ENCODE data around the gene FABP7.
"Not testable (repeated sequence)": the region's sequence is repeated elsewhere in the genome, so short reads cannot be mapped to it uniquely, and the experiment has no call there.

Gene FABP7

GRCh38 chr6:122779667-122780066, at the start of gene FABP7:
Gene FABP7 (plus strand): TSS chr6:122779716. CDS start chr6:122779795, 79 bp downstream.
- Mint-ChIP-seq H3K27me3 (ENCODE audit: low read depth) (peaks cover 49% of the 10 kb centered on the region), H3K36me3 (ENCODE audit: low read depth) (no peaks in the 10 kb centered on the region), H3K4me3 (no peak within 1 kb of the TSS), H3K27ac (no peak within 1 kb of the TSS), H3K4me1 (ENCODE audit: low read depth) (no peaks in the 10 kb centered on the region), H3K9me3 (no peaks in the 10 kb centered on the region)

GRCh38 chr6:122730334-122730733, 49.2 kb upstream of the FABP7 start:
- H3K4me3 Mint-ChIP-seq: no peak overlapping the region
- H3K9me3 Mint-ChIP-seq: no peaks in the 10 kb centered on the region
- peaks cover 24% of the 10 kb centered on the region for H3K27me3 Mint-ChIP-seq (ENCODE audit: low read depth)
- no peak overlapping the region for H3K27ac Mint-ChIP-seq
- no peaks in the 10 kb centered on the region for H3K36me3 Mint-ChIP-seq (ENCODE audit: low read depth)
- H3K4me1 Mint-ChIP-seq (ENCODE audit: low read depth): no peaks in the 10 kb centered on the region

- Mint-ChIP-seq H3K9me3 (no peaks in the 10 kb centered on the region), H3K36me3 (ENCODE audit: low read depth) (no peaks in the 10 kb centered on the region), H3K27ac (no peak overlapping the region), H3K4me1 (ENCODE audit: low read depth) (no peaks in the 10 kb centered on the region), H3K4me3 (no peak overlapping the region), H3K27me3 (ENCODE audit: low read depth) (peaks cover 25% of the 10 kb centered on the region)
These were observed 48.6 kb upstream of the FABP7 start for GRCh38 chr6:122730775-122731386.

GRCh38 chr6:122733259-122733658, 46.3 kb upstream of the FABP7 start:
- Mint-ChIP-seq H3K9me3 (no peaks in the 10 kb centered on the region), H3K4me3 (no peak overlapping the region), H3K4me1 (ENCODE audit: low read depth) (no peaks in the 10 kb centered on the region), H3K36me3 (ENCODE audit: low read depth) (no peaks in the 10 kb centered on the region), H3K27me3 (ENCODE audit: low read depth) (peaks cover 22% of the 10 kb centered on the region), H3K27ac (no peak overlapping the region)

GRCh38 chr6:122734529-122735395, 44.8 kb upstream of the FABP7 start:
- H3K4me3 Mint-ChIP-seq: no peak overlapping the region
- H3K27ac Mint-ChIP-seq: no peak overlapping the region
- no peaks in the 10 kb centered on the region for H3K4me1 Mint-ChIP-seq (ENCODE audit: low read depth)
- no peaks in the 10 kb centered on the region for H3K36me3 Mint-ChIP-seq (ENCODE audit: low read depth)
- H3K9me3 Mint-ChIP-seq: no peaks in the 10 kb centered on the region
- peaks cover 22% of the 10 kb centered on the region for H3K27me3 Mint-ChIP-seq (ENCODE audit: low read depth)

- Mint-ChIP-seq H3K27ac (no peak overlapping the region), H3K4me1 (ENCODE audit: low read depth) (no peaks in the 10 kb centered on the region), H3K27me3 (ENCODE audit: low read depth) (peaks cover 22% of the 10 kb centered on the region), H3K36me3 (ENCODE audit: low read depth) (no peaks in the 10 kb centered on the region), H3K9me3 (no peaks in the 10 kb centered on the region), H3K4me3 (no peak overlapping the region)
These were observed 43.9 kb upstream of the FABP7 start for GRCh38 chr6:122735582-122735981.

- Mint-ChIP-seq H3K9me3 (no peaks in the 10 kb centered on the region), H3K36me3 (ENCODE audit: low read depth) (no peaks in the 10 kb centered on the region), H3K27me3 (ENCODE audit: low read depth) (peaks cover 22% of the 10 kb centered on the region), H3K4me3 (no peak overlapping the region), H3K27ac (no peak overlapping the region), H3K4me1 (ENCODE audit: low read depth) (no peaks in the 10 kb centered on the region)
These were observed 43.4 kb upstream of the FABP7 start for GRCh38 chr6:122736163-122736562.

GRCh38 chr6:122736616-122737015, 42.9 kb upstream of the FABP7 start:
- Mint-ChIP-seq H3K9me3 (no peaks in the 10 kb centered on the region), H3K27me3 (ENCODE audit: low read depth) (peaks cover 22% of the 10 kb centered on the region), H3K27ac (no peak overlapping the region), H3K36me3 (ENCODE audit: low read depth) (no peaks in the 10 kb centered on the region), H3K4me1 (ENCODE audit: low read depth) (no peaks in the 10 kb centered on the region), H3K4me3 (no peak overlapping the region)

GRCh38 chr6:122740091-122740490, 39.4 kb upstream of the FABP7 start:
- peaks cover 3% of the 10 kb centered on the region for H3K27me3 Mint-ChIP-seq (ENCODE audit: low read depth)
- H3K4me1 Mint-ChIP-seq (ENCODE audit: low read depth): no peaks in the 10 kb centered on the region
- H3K27ac Mint-ChIP-seq: no peak overlapping the region
- H3K36me3 Mint-ChIP-seq (ENCODE audit: low read depth): no peaks in the 10 kb centered on the region
- H3K4me3 Mint-ChIP-seq: no peak overlapping the region
- no peaks in the 10 kb centered on the region for H3K9me3 Mint-ChIP-seq

- Mint-ChIP-seq H3K4me1 (ENCODE audit: low read depth) (no peaks in the 10 kb centered on the region), H3K27ac (no peak overlapping the region), H3K9me3 (no peaks in the 10 kb centered on the region), H3K4me3 (no peak overlapping the region), H3K27me3 (ENCODE audit: low read depth) (no peaks in the 10 kb centered on the region), H3K36me3 (ENCODE audit: low read depth) (no peaks in the 10 kb centered on the region)
These were observed 38.6 kb upstream of the FABP7 start for GRCh38 chr6:122740936-122741335.

GRCh38 chr6:122744247-122744646, 35.3 kb upstream of the FABP7 start:
- H3K36me3 Mint-ChIP-seq (ENCODE audit: low read depth); H3K27ac Mint-ChIP-seq; H3K4me1 Mint-ChIP-seq (ENCODE audit: low read depth); H3K9me3 Mint-ChIP-seq; H3K27me3 Mint-ChIP-seq (ENCODE audit: low read depth); H3K4me3 Mint-ChIP-seq: not testable (repeated sequence)

GRCh38 chr6:122744856-122745255, 34.7 kb upstream of the FABP7 start:
- not testable (repeated sequence) for H3K4me3 Mint-ChIP-seq; H3K4me1 Mint-ChIP-seq (ENCODE audit: low read depth); H3K27ac Mint-ChIP-seq; H3K27me3 Mint-ChIP-seq (ENCODE audit: low read depth); H3K9me3 Mint-ChIP-seq; H3K36me3 Mint-ChIP-seq (ENCODE audit: low read depth)

- Mint-ChIP-seq H3K27me3 (ENCODE audit: low read depth) (peaks cover 3% of the 10 kb centered on the region), H3K36me3 (ENCODE audit: low read depth) (no peaks in the 10 kb centered on the region), H3K9me3 (no peaks in the 10 kb centered on the region), H3K4me3 (no peak overlapping the region), H3K27ac (no peak overlapping the region), H3K4me1 (ENCODE audit: low read depth) (peaks cover 19% of the 10 kb centered on the region)
These were observed 32.8 kb upstream of the FABP7 start for GRCh38 chr6:122746688-122747087.

- Mint-ChIP-seq H3K36me3 (ENCODE audit: low read depth) (no peaks in the 10 kb centered on the region), H3K4me3 (no peak overlapping the region), H3K9me3 (no peaks in the 10 kb centered on the region), H3K4me1 (ENCODE audit: low read depth) (peaks cover 24% of the 10 kb centered on the region), H3K27me3 (ENCODE audit: low read depth) (peaks cover 3% of the 10 kb centered on the region), H3K27ac (no peak overlapping the region)
These were observed 31.9 kb upstream of the FABP7 start for GRCh38 chr6:122747573-122747972.

GRCh38 chr6:122748945-122749344, 30.6 kb upstream of the FABP7 start:
- H3K36me3 Mint-ChIP-seq (ENCODE audit: low read depth); H3K27me3 Mint-ChIP-seq (ENCODE audit: low read depth); H3K4me3 Mint-ChIP-seq; H3K9me3 Mint-ChIP-seq: not testable (repeated sequence)
- Mint-ChIP-seq H3K27ac (peak overlapping the region; percentile 31), H3K4me1 (ENCODE audit: low read depth) (peaks cover 26% of the 10 kb centered on the region)

Data from T-helper 1 cell treated with Interleukin-12 subunit alpha and Interleukin-12 subunit beta and Interleukin-4 antibody, amounts not matched to agents 30 μg/mL and 1 μg/mL, for 36 hours (primary cell).